K562 (cell line): ENCODE measurements around the gene EZH1. TPM values are rescaled to one million over a fixed set of nuclear protein-coding genes. Genes with fewer than 3 reads are reported as not detected.
A peak's percentile ranks its signal among the peaks of the same experiment; 100 is the strongest.

Experiments
- CHD1 ChIP-seq: fragments of 200-600 bp; sonication (generic); IDR thresholded peaks from one replicate; pipeline ENCODE4 v1.6.1; 2012; ENCODE audit warnings: mild to moderate bottlenecking, moderate library complexity, low read length, inconsistent platforms
- E2F3 ChIP-seq: fragments of 250-450 bp; sonication (Bioruptor Pico); IDR thresholded peaks from 2 replicates; pipeline ENCODE4 v1.4.0; 2020; ENCODE audit warnings: mild to moderate bottlenecking
- ELF4 ChIP-seq: fragments of 450-650 bp; formaldehyde crosslinking; IDR thresholded peaks from 2 replicates; pipeline ENCODE4 v1.4.0; 2022; ENCODE audit warnings: missing genetic modification characterization
- HNRNPUL1 ChIP-seq: fragments of 200-400 bp; formaldehyde crosslinking; IDR thresholded peaks from 2 replicates; pipeline ENCODE4 v1.6.1; 2017; ENCODE audit warnings: low read length
- NFATC3 ChIP-seq: fragments of 450-650 bp; IDR thresholded peaks from 2 replicates; pipeline ENCODE4 v1.6.1; 2017; ENCODE audit warnings: mild to moderate bottlenecking
- PRMT5 ChIP-seq: sonication (generic); formaldehyde crosslinking; IDR thresholded peaks from 2 replicates; pipeline ENCODE4 v1.5.0; 2020; ENCODE audit warnings: missing genetic modification reagents
- PTTG1 ChIP-seq: fragments of 450-650 bp; IDR thresholded peaks from 2 replicates; pipeline ENCODE4 v1.6.1; 2016; ENCODE audit warnings: low read depth, mild to moderate bottlenecking, missing genetic modification characterization, missing compliant biosample characterization
- RHOXF2B ChIP-seq: fragments of 250-450 bp; sonication (Bioruptor Pico); conservative IDR thresholded peaks from 2 replicates; pipeline ENCODE4 v1.5.1; 2021
- RUNX1 ChIP-seq: sonication (generic); IDR thresholded peaks from 2 replicates; pipeline ENCODE4 v1.6.1; 2016; ENCODE audit warnings: antibody characterized with exemption, low read depth
- SRSF1 ChIP-seq: fragments of 200-400 bp; formaldehyde crosslinking; IDR thresholded peaks from 2 replicates; pipeline ENCODE4 v1.6.1; 2017; ENCODE audit warnings: mild to moderate bottlenecking, low read depth, low read length, moderate library complexity
- STAT5B ChIP-seq: fragments of 250-450 bp; sonication (Bioruptor Pico); IDR thresholded peaks from 2 replicates; pipeline ENCODE4 v1.8.0; 2021; ENCODE audit warnings: mild to moderate bottlenecking, inconsistent platforms
- TBL1XR1 ChIP-seq, 2 experiments: IDR thresholded peaks; 2 replicates each; pipeline ENCODE4 v1.6.1; 2012; ENCODE audit warnings: improper control_type of control experiment in 2 of 2, low read length in 2 of 2, mild to moderate bottlenecking in 1 of 2
- ZNF354B ChIP-seq: fragments of 250-450 bp; sonication (Bioruptor Pico); IDR thresholded peaks from 2 replicates; pipeline ENCODE4 v1.4.0; 2020
- polyA plus RNA-seq, 8 experiments: library from polyadenylated mRNA; depleted of rRNA in 4 of 8; stranded (reverse) in 5 of 8; unstranded in 3 of 8; fragments of >200 nt; fragmentation: Nextera tagmentation in 2 of 8; fragmentation: Illumina TruSeq in 1 of 8; extraction: Ambion mirVana in 2 of 8; extraction: Trizol in 1 of 8; gene quantifications; 2 replicates each; pipeline versions ENCODE4 v1.2.1 to v1.2.3, GENCODE V29; 2011 to 2014; ENCODE audit warnings: inconsistent platforms in 1 of 8, missing spikeins in 1 of 8
- total RNA-seq, 7 experiments: library from RNA; depleted of rRNA in 6 of 7; stranded (reverse); fragments of >200 nt in 6 of 7; fragmentation: Illumina TruSeq in 2 of 7; extraction: Trizol in 2 of 7; gene quantifications; 2 replicates each; pipeline versions ENCODE4 v1.2.1 to v1.2.3, GENCODE V29; 2011 to 2021; ENCODE audit warnings: low replicate concordance in 1 of 7
- TF ChIP-seq, protein P1 (sequence below), 2 experiments: fragments of 450-650 bp in 1 of 2; sonication (generic) in 1 of 2; formaldehyde crosslinking in 1 of 2; IDR thresholded peaks; 2 replicates each; pipeline versions ENCODE4 v1.7.1 to v1.9.0; 2016 to 2022; ENCODE audit warnings: inconsistent platforms in 1 of 2, mild to moderate bottlenecking in 1 of 2, missing genetic modification reagents in 1 of 2
- TF ChIP-seq, protein P2 (sequence below): fragments of 450-650 bp; formaldehyde crosslinking; conservative IDR thresholded peaks from 2 replicates; pipeline ENCODE4 v1.4.0; 2022; ENCODE audit warnings: mild to moderate bottlenecking, missing genetic modification characterization
- TF ChIP-seq, protein P3 (sequence below): fragments of 250-450 bp; sonication (Bioruptor Pico); IDR thresholded peaks from 2 replicates; pipeline ENCODE4 v1.8.0; 2022; ENCODE audit warnings: inconsistent platforms, mild to moderate bottlenecking, moderate library complexity, borderline replicate concordance

Gene EZH1
- total and polyA plus RNA-seq, 9 of the 15 experiments (the other 6 are each of a cell fraction or from before 2014, with no cell fraction given), result 8.6 to 40.8 (median 22.9) TPM

DNA sequence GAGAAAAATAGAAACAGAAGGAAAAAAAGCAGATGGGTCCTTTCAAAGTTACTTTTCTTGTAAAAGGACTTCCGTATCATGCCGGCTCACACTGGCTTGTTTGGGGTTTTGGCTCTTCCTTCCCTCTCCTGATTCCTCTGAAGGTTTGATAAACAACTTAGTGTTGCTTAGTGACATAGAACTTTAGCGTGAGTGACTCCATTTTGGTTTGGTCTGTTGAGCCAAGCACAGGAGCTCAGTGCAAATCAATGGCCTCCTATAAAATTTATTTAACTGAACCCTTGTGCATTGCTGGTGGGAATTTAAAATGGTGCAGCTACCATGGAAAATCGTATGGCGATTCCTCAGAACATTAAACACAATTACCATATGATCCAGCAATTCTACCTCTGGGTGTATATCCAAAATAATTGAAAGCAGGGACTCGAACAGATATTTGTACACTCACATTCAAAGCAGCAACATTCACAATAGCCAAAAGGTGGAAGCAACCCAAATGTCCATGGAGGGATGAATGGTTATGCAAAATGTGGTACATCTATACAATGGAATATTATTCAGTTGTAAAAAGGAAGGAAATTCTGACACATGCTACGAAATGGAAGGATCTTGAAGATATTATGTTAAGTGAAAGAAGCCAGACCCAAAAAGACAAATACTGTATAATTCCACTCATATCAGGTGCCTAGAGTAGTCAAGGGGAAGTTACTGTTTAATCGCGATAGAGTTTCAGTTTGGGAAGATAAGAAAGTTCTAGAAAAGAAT is 86.8 kb downstream of the EZH1 start (continued):
- TF ChIP-seq PRMT5 (no peak), PTTG1 (tag) (peak; percentile 75), TBL1XR1 (IDR thresholded peaks at IDR 0.05; ENCODE audit: low read length in 2 of 2) (no peak), RUNX1 (no peak), HNRNPUL1 (no peak), E2F3 (CRISPR knock-in tag) (no peak), ZNF354B (CRISPR knock-in tag) (no peak), NFATC3 (no peak), ELF4 (CRISPR knock-in tag) (no peak), STAT5B (CRISPR knock-in tag) (no peak), CHD1 (no peak), SRSF1 (no peak), RHOXF2B (CRISPR knock-in tag) (no peak)
- TF ChIP-seq, protein P1, sequence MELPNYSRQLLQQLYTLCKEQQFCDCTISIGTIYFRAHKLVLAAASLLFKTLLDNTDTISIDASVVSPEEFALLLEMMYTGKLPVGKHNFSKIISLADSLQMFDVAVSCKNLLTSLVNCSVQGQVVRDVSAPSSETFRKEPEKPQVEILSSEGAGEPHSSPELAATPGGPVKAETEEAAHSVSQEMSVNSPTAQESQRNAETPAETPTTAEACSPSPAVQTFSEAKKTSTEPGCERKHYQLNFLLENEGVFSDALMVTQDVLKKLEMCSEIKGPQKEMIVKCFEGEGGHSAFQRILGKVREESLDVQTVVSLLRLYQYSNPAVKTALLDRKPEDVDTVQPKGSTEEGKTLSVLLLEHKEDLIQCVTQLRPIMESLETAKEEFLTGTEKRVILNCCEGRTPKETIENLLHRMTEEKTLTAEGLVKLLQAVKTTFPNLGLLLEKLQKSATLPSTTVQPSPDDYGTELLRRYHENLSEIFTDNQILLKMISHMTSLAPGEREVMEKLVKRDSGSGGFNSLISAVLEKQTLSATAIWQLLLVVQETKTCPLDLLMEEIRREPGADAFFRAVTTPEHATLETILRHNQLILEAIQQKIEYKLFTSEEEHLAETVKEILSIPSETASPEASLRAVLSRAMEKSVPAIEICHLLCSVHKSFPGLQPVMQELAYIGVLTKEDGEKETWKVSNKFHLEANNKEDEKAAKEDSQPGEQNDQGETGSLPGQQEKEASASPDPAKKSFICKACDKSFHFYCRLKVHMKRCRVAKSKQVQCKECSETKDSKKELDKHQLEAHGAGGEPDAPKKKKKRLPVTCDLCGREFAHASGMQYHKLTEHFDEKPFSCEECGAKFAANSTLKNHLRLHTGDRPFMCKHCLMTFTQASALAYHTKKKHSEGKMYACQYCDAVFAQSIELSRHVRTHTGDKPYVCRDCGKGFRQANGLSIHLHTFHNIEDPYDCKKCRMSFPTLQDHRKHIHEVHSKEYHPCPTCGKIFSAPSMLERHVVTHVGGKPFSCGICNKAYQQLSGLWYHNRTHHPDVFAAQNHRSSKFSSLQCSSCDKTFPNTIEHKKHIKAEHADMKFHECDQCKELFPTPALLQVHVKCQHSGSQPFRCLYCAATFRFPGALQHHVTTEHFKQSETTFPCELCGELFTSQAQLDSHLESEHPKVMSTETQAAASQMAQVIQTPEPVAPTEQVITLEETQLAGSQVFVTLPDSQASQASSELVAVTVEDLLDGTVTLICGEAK (IDR thresholded peaks at IDR 0.05), result no peak
- TF ChIP-seq, protein P1 (CRISPR knock-in tag; IDR thresholded peaks at IDR 0.05), result no peak
- TF ChIP-seq, protein P2, sequence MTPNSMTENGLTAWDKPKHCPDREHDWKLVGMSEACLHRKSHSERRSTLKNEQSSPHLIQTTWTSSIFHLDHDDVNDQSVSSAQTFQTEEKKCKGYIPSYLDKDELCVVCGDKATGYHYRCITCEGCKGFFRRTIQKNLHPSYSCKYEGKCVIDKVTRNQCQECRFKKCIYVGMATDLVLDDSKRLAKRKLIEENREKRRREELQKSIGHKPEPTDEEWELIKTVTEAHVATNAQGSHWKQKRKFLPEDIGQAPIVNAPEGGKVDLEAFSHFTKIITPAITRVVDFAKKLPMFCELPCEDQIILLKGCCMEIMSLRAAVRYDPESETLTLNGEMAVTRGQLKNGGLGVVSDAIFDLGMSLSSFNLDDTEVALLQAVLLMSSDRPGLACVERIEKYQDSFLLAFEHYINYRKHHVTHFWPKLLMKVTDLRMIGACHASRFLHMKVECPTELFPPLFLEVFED (CRISPR knock-in tag), result no peak
- TF ChIP-seq, protein P3, sequence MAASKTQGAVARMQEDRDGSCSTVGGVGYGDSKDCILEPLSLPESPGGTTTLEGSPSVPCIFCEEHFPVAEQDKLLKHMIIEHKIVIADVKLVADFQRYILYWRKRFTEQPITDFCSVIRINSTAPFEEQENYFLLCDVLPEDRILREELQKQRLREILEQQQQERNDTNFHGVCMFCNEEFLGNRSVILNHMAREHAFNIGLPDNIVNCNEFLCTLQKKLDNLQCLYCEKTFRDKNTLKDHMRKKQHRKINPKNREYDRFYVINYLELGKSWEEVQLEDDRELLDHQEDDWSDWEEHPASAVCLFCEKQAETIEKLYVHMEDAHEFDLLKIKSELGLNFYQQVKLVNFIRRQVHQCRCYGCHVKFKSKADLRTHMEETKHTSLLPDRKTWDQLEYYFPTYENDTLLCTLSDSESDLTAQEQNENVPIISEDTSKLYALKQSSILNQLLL (CRISPR knock-in tag), result no peak
